ENCODE data around the gene PABPC5. TPM values are rescaled to one million over a fixed set of nuclear protein-coding genes. Genes with fewer than 3 reads are reported as not detected.

PABPC5 gene
- not detected for total RNA-seq

DNA sequence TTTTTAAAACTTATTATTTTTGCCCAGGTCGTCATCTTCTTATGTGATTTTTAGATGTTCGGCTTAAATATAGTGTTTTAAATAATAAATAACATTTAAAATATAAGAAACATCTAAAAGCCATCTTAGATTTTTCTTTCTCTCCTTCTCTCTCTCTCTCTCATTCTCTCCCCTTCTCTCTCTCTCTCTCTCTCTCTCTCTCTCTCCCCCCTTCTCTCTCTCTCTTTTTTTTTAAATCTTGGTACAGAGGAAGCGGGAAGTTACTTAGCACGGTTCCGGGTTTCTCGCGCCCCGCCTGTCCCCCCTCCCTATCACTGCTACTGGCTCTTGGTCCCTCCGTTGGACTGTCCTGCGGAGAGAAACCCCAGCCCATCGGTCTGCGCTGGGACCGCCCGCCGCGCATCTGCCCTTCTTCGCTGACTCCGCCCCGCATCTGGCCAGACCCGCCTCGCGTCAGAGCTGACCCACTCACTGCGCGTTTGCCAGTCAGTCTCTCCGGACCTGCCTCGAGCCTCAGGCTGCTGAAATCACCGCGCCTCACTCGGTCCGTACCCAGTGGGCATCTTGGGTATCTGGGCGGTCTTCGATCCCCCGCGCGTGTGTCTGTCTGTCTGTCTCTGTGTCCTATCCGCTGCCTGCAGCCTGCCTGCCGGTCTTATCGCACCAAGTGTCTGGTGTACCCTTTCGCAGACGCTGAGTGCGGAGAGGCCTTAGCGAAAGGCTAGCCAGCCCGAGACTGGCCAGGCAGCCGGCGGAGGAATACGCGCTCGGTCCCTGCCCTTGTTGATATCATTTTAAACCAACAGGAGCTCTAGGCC is at the start of gene PABPC5:
TSS of gene PABPC5 (plus strand) at position 489 of the 818 bp plus-strand sequence. CDS start 739 bp downstream, outside the sequence.
- Mint-ChIP-seq H3K4me3 (no peak within 1 kb of the TSS), H3K27me3 (no peaks in the 10 kb centered on the region)

DNA sequence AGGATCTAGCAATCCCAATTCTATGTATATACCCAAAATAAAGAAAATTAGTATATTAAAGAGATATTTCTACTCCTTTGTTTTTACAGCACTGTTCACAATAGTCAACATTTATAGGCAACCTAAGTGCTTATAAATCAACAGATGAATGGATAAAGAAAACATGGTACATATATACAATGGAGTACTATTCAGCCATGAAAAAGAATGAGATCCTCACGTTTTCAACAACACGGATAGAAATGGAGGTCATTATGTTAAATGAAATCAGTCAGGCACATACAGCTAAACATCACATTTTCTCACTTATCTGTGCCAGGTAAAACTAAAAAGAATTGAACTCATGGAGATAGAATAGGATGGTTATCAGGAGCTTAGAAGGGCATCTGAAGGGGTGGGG is 45.6 kb upstream of the PABPC5 start:
- POLR2A ChIA-PET: no interaction called here
- Mint-ChIP-seq H3K36me3 (ENCODE audit: low read depth) (no peaks in the 10 kb centered on the region), H3K27me3 (no peaks in the 10 kb centered on the region), H3K9me3 (no peaks in the 10 kb centered on the region), H3K27ac (no peak overlapping the region), H3K4me3 (no peak overlapping the region), H3K4me1 (no peaks in the 10 kb centered on the region)
- DNase-seq: no peak
- CTCF ChIA-PET: no interaction called here

More for the DNA sequence above, at the start of gene PABPC5:
- ChIA-PET CTCF (no interaction called here), POLR2A (no interaction called here)
- Mint-ChIP-seq H3K27ac (no peak within 1 kb of the TSS), H3K4me1 (no peaks in the 10 kb centered on the region), H3K36me3 (ENCODE audit: low read depth) (no peaks in the 10 kb centered on the region), H3K9me3 (no peaks in the 10 kb centered on the region)
- DNase-seq: no peak

DNA sequence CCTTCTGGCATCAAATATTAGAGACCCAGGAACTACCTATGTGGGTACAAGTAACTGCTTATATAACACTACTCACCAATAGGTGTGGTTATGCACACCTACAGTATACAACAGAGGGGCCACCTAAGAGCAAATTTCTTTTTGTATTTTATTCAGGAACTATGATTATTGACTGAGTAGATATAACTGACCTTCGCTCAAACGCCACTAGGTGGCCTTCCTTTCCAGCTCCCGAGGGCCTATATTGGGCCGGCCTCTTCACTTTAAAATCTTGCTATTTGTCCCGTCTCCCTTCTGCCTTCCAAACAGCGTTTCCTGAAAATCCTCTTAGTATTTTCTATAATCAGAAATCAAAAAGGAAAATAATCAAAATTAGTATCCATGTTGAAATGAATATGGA is 19.9 kb upstream of the PABPC5 start:
- POLR2A ChIA-PET: no interaction called here
- Mint-ChIP-seq H3K27me3 (no peaks in the 10 kb centered on the region), H3K4me3 (no peak overlapping the region), H3K9me3 (peaks cover 5% of the 10 kb centered on the region), H3K4me1 (no peaks in the 10 kb centered on the region), H3K27ac (no peak overlapping the region), H3K36me3 (ENCODE audit: low read depth) (no peaks in the 10 kb centered on the region)
- DNase-seq: no peak
- CTCF ChIA-PET: no interaction called here

DNA sequence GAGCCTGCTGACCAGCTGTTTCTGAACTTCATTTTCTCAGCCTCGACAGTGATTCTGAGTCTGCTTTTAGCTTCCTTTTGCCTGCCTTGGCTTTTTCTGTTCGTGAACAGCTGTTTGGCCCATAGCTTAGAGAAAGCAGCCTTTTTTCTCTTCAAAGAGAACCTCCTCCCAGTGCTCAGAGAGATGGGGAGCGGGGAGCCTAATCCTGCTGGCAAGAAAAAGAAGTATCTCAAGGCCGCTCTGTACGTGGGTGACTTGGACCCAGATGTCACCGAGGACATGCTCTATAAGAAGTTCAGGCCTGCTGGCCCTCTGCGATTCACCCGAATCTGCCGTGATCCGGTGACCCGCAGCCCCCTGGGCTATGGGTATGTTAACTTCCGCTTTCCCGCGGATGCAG is 756 bp downstream of the PABPC5 start:
- Mint-ChIP-seq H3K9me3 (no peaks in the 10 kb centered on the region), H3K4me3 (no peak overlapping the region), H3K27ac (no peak overlapping the region), H3K36me3 (ENCODE audit: low read depth) (no peaks in the 10 kb centered on the region), H3K27me3 (no peaks in the 10 kb centered on the region), H3K4me1 (no peaks in the 10 kb centered on the region)
- ChIA-PET CTCF (no interaction called here), POLR2A (no interaction called here)
- DNase-seq: no peak

Data from activated CD4-positive, alpha-beta T cell treated with anti-CD3 and anti-CD28 coated beads, Interleukin-2, amount 10 ng/mL, durations not matched to agents 7 days and 5 days (primary cell).